Endothelial cell of umbilical vein (primary cell): ENCODE measurements around the gene PRRX2. TPM values are rescaled to one million over a fixed set of nuclear protein-coding genes. Genes with fewer than 3 reads are reported as not detected.

Source experiments
- BruUV-seq: library from RNA; stranded (reverse); fragments of 400-500 nt; replicated peaks from 2 replicates; lab custom pipeline; 2021; lab: Mats Ljungman, UMichigan
- CTCF ChIA-PET: fragments of 300-600, 350-600 bp; sonication (Branson Sonifier 250); formaldehyde crosslinking; loops from one replicate; lab custom pipeline; 2021; ENCODE audit warnings: antibody characterized with exemption, inconsistent platforms; lab: Charles Lee
- POLR2A ChIA-PET: fragments of 300-600, 350-600 bp; sonication (Branson Sonifier 250); formaldehyde crosslinking; loops from one replicate; lab custom pipeline; 2021; ENCODE audit warnings: antibody characterized with exemption, inconsistent platforms; lab: Charles Lee
- DNase-seq: peaks from one replicate; pipeline ENCODE4 v3.0.0-alpha.2; 2011; ENCODE audit warnings: low read depth, low spot score
- FAIRE-seq: peaks from 2 replicates; lab custom pipeline; 2011; peaks lifted over from hg19 to GRCh38; lab: Jason Lieb, UNC
- H2AFZ ChIP-seq: 2 replicates; pipeline ENCODE4 v1.6.0; 2012; ENCODE audit warnings: low read depth, low read length, control low read depth, inconsistent platforms
- H3K27ac ChIP-seq: 2 replicates; pipeline ENCODE4 v1.5.1; 2011; ENCODE audit warnings: low read depth, mild to moderate bottlenecking, control low read depth, low read length, moderate library complexity; ENCODE audit not compliant: insufficient read depth
- H3K27me3 ChIP-seq, 2 experiments: 2 replicates each; pipeline versions ENCODE4 v1.6.0 to v1.6.1; 2011; ENCODE audit warnings: low read length in 2 of 2, mixed read lengths in 1 of 2; ENCODE audit not compliant: control insufficient read depth in 2 of 2, insufficient read depth in 2 of 2
- H3K36me3 ChIP-seq, 2 experiments: 2 replicates in 1 of 2; 3 replicates in 1 of 2; pipeline ENCODE4 v1.5.1; 2011; ENCODE audit warnings: low read length in 2 of 2, mild to moderate bottlenecking in 1 of 2, moderate library complexity in 1 of 2; ENCODE audit not compliant: control insufficient read depth in 2 of 2, insufficient read depth in 2 of 2; ENCODE audit errors: extremely low read depth in 1 of 2
- H3K4me1 ChIP-seq: 3 replicates; pipeline ENCODE4 v1.5.1; 2011; ENCODE audit warnings: mild to moderate bottlenecking, low read length; ENCODE audit not compliant: control insufficient read depth, insufficient read depth; ENCODE audit errors: extremely low read depth
- H3K4me2 ChIP-seq: 2 replicates; pipeline ENCODE4 v1.6.1; 2011; ENCODE audit warnings: low read length, control low read depth, mixed read lengths; ENCODE audit not compliant: insufficient read depth
- H3K4me3 ChIP-seq, 3 experiments: fragments of 200-600 bp in 1 of 3; sonication (generic), shearing (Covaris generic) in 1 of 3; replicated peaks in 1 of 3; 2 replicates each; pipeline ENCODE4 v1.5.1; 2011 to 2016; ENCODE audit warnings: control low read depth in 3 of 3, low read length in 3 of 3, mild to moderate bottlenecking in 2 of 3, inconsistent platforms in 1 of 3, low read depth in 1 of 3, moderate library complexity in 1 of 3; ENCODE audit not compliant: insufficient read depth in 1 of 3
- H3K79me2 ChIP-seq: 2 replicates; pipeline ENCODE4 v1.6.0; 2012; ENCODE audit warnings: low read length, inconsistent platforms; ENCODE audit not compliant: control insufficient read depth, insufficient read depth
- H3K9ac ChIP-seq: replicated peaks from 2 replicates; pipeline ENCODE3; 2011; ENCODE audit warnings: low read length, control low read depth; ENCODE audit not compliant: insufficient read depth; ENCODE audit errors: extremely low read depth
- H3K9me1 ChIP-seq: replicated peaks from 3 replicates; pipeline ENCODE4 v1.6.0; 2011; ENCODE audit warnings: mild to moderate bottlenecking, low read length; ENCODE audit not compliant: control insufficient read depth, insufficient read depth; ENCODE audit errors: extremely low read depth
- H3K9me3 ChIP-seq: replicated peaks from 2 replicates; pipeline ENCODE4 v1.5.1; 2012; ENCODE audit warnings: low read length, inconsistent platforms; ENCODE audit not compliant: control insufficient read depth, insufficient read depth
- H4K20me1 ChIP-seq: replicated peaks from 2 replicates; pipeline ENCODE3; 2011; ENCODE audit warnings: mild to moderate bottlenecking, low read length; ENCODE audit not compliant: control insufficient read depth, insufficient read depth; ENCODE audit errors: extremely low read depth
- EZH2 ChIP-seq: IDR thresholded peaks from 2 replicates; pipeline ENCODE4 v1.6.1; 2012; ENCODE audit warnings: borderline replicate concordance, low read depth, mild to moderate bottlenecking, moderate library complexity, low read length, inconsistent platforms; ENCODE audit not compliant: severe bottlenecking
- FOS ChIP-seq: IDR thresholded peaks from 2 replicates; pipeline ENCODE4 v1.6.1; 2011; ENCODE audit warnings: mild to moderate bottlenecking, low read length, moderate library complexity, borderline replicate concordance; ENCODE audit not compliant: insufficient read depth
- GATA2 ChIP-seq: IDR thresholded peaks from 2 replicates; pipeline ENCODE4 v1.7.0; 2011; ENCODE audit warnings: low read depth, mild to moderate bottlenecking, moderate library complexity, mixed read lengths, low read length; ENCODE audit not compliant: insufficient read length, insufficient read depth
- JUN ChIP-seq: IDR thresholded peaks from 2 replicates; pipeline ENCODE4 v1.6.1; 2011; ENCODE audit warnings: borderline replicate concordance, low read depth; ENCODE audit not compliant: insufficient read length, insufficient read depth
- MYC ChIP-seq: IDR thresholded peaks from one replicate; pipeline ENCODE4 v1.6.1; 2011; ENCODE audit warnings: mild to moderate bottlenecking, low read depth, low read length
- POLR2A ChIP-seq: IDR thresholded peaks from 2 replicates; pipeline ENCODE4 v1.6.1; 2012; ENCODE audit warnings: low read depth, mild to moderate bottlenecking, control low read depth, low read length
- POLR2AphosphoS5 ChIP-seq: IDR thresholded peaks from 2 replicates; pipeline ENCODE4 v1.6.1; 2012; ENCODE audit warnings: low read depth, mild to moderate bottlenecking, control low read depth, low read length, moderate library complexity; ENCODE audit not compliant: insufficient read depth
- dilution Hi-C: fragments of 300-500 bp; cut with MboI; formaldehyde crosslinking; loops from one replicate; pipeline ENCODE4 v1.15.0; 2019; ENCODE audit warnings: low sequenced_read_pairs; ENCODE audit not compliant: extremely low pct_ligation_motif_present
- intact Hi-C: fragments of 100-400 bp; cut with micrococcal nuclease; formaldehyde crosslinking; loops from one replicate; pipeline ENCODE4 v1.10.0; 2022
- polyA plus RNA-seq, 4 experiments: library from polyadenylated mRNA; depleted of rRNA in 3 of 4; stranded (reverse) in 3 of 4; unstranded in 1 of 4; fragments of >200 nt; gene quantifications; 2 replicates each; pipeline versions ENCODE4 v1.2.1 to v1.2.3, GENCODE V29; 2011 to 2012; ENCODE audit warnings: missing spikeins in 1 of 4
- total RNA-seq: library from RNA; stranded (reverse); gene quantifications from 2 replicates; pipeline ENCODE4 v1.2.3, GENCODE V29; 2021
- TF ChIP-seq, protein P1 (sequence below): IDR thresholded peaks from 2 replicates; pipeline ENCODE4 v1.6.1; 2011; ENCODE audit not compliant: insufficient read depth, insufficient read length
- TF ChIP-seq, protein P2 (sequence below), 2 donors: IDR thresholded peaks; 1 replicate in 1 of 2; 2 replicates in 1 of 2; pipeline ENCODE4 v1.5.1; 2011; ENCODE audit warnings: low read length in 2 of 2, mild to moderate bottlenecking in 2 of 2, moderate library complexity in 2 of 2, control low read depth in 1 of 2, inconsistent platforms in 1 of 2, low read depth in 1 of 2; ENCODE audit not compliant: insufficient read depth in 1 of 2; ENCODE audit errors: extremely low read depth in 1 of 2

PRRX2 gene
- total and polyA plus RNA-seq, 2 donors (not counting 3 experiments of a cell fraction or from before 2014, with no cell fraction given): 0.19 to 0.77 TPM

DNA sequence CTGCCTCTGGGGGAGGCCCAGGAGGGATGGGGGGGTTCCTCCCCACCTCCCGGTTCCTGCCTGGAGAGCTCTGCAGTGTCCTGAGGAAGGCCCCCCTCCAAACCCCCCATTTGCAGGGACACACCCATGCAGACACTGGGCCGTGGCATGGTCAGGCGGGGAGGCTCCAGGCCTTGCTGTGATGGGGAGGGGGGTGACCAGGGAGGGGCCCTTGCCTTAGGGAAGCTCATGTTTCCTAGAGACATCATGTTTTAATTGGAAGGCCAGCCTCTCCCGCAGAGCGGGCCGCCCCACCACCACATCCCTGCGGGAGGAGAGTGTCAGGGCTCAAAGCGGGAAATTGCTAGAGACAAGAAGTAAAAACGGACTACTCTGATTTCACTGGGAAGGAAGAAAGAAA is 12.0 kb downstream of the PRRX2 start:
- POLR2A ChIA-PET: no interaction called here
- no peaks in the 10 kb centered on the region for H3K4me1 ChIP-seq
- FAIRE-seq (no peak), DNase-seq (no peak)
- intact Hi-C loops: no loop called here
- no peaks in the 10 kb centered on the region for H3K79me2 ChIP-seq
- dilution Hi-C loops: no loop called here
- no peaks in the 10 kb centered on the region for H3K9me1 ChIP-seq
- H3K9me3 ChIP-seq: no peaks in the 10 kb centered on the region
- no peak overlapping the region for H2AFZ ChIP-seq
- no peak overlapping the region for H3K27ac ChIP-seq
- H3K4me2 ChIP-seq: no peak overlapping the region
- CTCF ChIA-PET: interaction anchor here (1.4 kb wide), 1 partner anchor 50 kb away, joined by 4 read pairs; no protein-coding TSS in a partner anchor
- H4K20me1 ChIP-seq: no peaks in the 10 kb centered on the region
- H3K4me3 ChIP-seq: no peak overlapping the region
- H3K36me3 ChIP-seq: no peaks in the 10 kb centered on the region
- H3K9ac ChIP-seq: no peak overlapping the region
- TF ChIP-seq POLR2AphosphoS5 (no peak), POLR2A (no peak), FOS (no peak), JUN (no peak), EZH2 (no peak), MYC (no peak), GATA2 (no peak)
- TF ChIP-seq, protein P1, sequence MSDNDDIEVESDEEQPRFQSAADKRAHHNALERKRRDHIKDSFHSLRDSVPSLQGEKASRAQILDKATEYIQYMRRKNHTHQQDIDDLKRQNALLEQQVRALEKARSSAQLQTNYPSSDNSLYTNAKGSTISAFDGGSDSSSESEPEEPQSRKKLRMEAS: no peak
- TF ChIP-seq, protein P2, sequence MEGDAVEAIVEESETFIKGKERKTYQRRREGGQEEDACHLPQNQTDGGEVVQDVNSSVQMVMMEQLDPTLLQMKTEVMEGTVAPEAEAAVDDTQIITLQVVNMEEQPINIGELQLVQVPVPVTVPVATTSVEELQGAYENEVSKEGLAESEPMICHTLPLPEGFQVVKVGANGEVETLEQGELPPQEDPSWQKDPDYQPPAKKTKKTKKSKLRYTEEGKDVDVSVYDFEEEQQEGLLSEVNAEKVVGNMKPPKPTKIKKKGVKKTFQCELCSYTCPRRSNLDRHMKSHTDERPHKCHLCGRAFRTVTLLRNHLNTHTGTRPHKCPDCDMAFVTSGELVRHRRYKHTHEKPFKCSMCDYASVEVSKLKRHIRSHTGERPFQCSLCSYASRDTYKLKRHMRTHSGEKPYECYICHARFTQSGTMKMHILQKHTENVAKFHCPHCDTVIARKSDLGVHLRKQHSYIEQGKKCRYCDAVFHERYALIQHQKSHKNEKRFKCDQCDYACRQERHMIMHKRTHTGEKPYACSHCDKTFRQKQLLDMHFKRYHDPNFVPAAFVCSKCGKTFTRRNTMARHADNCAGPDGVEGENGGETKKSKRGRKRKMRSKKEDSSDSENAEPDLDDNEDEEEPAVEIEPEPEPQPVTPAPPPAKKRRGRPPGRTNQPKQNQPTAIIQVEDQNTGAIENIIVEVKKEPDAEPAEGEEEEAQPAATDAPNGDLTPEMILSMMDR (IDR thresholded peaks at IDR 0.05; ENCODE audit: extremely low read depth in 1 of 2, insufficient read depth in 1 of 2, low read depth in 1 of 2, low read length in 2 of 2): no peak
- no TSS peak for BruUV-seq
- H3K27me3 ChIP-seq: peaks cover 0 to 1% of the 10 kb centered on the region in 2 experiments
